Lung (tissue), 12 donors: Measurements from ENCODE around the gene SPPL2A. TPM values are rescaled to one million over a fixed set of nuclear protein-coding genes. Genes with fewer than 3 reads are reported as not detected.
A peak's percentile ranks its signal among the peaks of the same experiment; 100 is the strongest.

Source experiments
- ATAC-seq: fragments of 200-7000 bp; cut with Tn5 transposase; one replicate; pipeline ENCODE4 v1.9.1; 2020; ENCODE audit warnings: moderate number of reproducible peaks; ENCODE audit not compliant: insufficient read depth, low FRiP score
- DNase-seq, 3 donors: peaks; one replicate each; pipeline ENCODE4 v3.0.0-alpha.2; 2013 to 2017
- H3K27ac ChIP-seq, 2 donors: one replicate each; pipeline ENCODE4 v1.5.1; 2013; ENCODE audit warnings: mild to moderate bottlenecking in 2 of 2, moderate library complexity in 2 of 2, control low read depth in 1 of 2, inconsistent platforms in 1 of 2, low read depth in 1 of 2, low read length in 1 of 2
- H3K27me3 ChIP-seq, 3 donors: one replicate each; pipeline ENCODE4 v1.5.1; 2013; ENCODE audit warnings: low read length in 2 of 3; ENCODE audit not compliant: control insufficient read depth in 3 of 3, insufficient read depth in 3 of 3
- H3K36me3 ChIP-seq, 4 donors: one replicate each; pipeline ENCODE4 v1.5.1; 2013; ENCODE audit warnings: low read length in 4 of 4, mild to moderate bottlenecking in 1 of 4, moderate library complexity in 1 of 4; ENCODE audit not compliant: control insufficient read depth in 4 of 4, insufficient read depth in 4 of 4
- H3K4me1 ChIP-seq, 5 donors: one replicate each; pipeline ENCODE4 v1.5.1; 2013; ENCODE audit warnings: low read length in 5 of 5, mild to moderate bottlenecking in 2 of 5, moderate library complexity in 1 of 5; ENCODE audit not compliant: control insufficient read depth in 5 of 5, insufficient read depth in 5 of 5
- H3K4me3 ChIP-seq: one replicate; pipeline ENCODE4 v1.5.1; 2013; ENCODE audit warnings: mild to moderate bottlenecking, control low read depth, moderate library complexity
- H3K9ac ChIP-seq, 2 donors: one replicate each; pipeline ENCODE4 v1.5.1; 2013; ENCODE audit warnings: low read length in 2 of 2, control low read depth in 1 of 2; ENCODE audit not compliant: insufficient read depth in 1 of 2
- H3K9me3 ChIP-seq, 4 donors: one replicate each; pipeline ENCODE4 v1.5.1; 2013; ENCODE audit warnings: low read length in 3 of 4, mild to moderate bottlenecking in 1 of 4, moderate library complexity in 1 of 4; ENCODE audit not compliant: control insufficient read depth in 4 of 4, insufficient read depth in 3 of 4
- WGBS, 2 donors: extraction: QIAGEN DNeasy Blood & Tissue Kit; methylation state at CpG; one replicate each; pipeline ENCODE4 v1.1.7; 2013; 5-methylcytosine and 5-hydroxymethylcytosine counted together
- polyA plus RNA-seq, 2 donors: library from polyadenylated mRNA; stranded (reverse); fragments of 200-250 nt; gene quantifications; one replicate each; pipeline ENCODE4 v1.2.1, GENCODE V29; 2013
- total RNA-seq, 2 donors: library from RNA; depleted of rRNA in 1 of 2; stranded (reverse); fragments of >200 nt in 1 of 2; gene quantifications; one replicate each; pipeline ENCODE4 v1.2.1, GENCODE V29; 2014 to 2021
- TF ChIP-seq, protein P1 (sequence below): IDR thresholded peaks from 2 replicates; pipeline ENCODE4 v1.5.1; 2012; ENCODE audit warnings: mild to moderate bottlenecking; ENCODE audit errors: control extremely low read depth, extremely low read depth
- donor health status: control.
- donor health status: control.
- donor health status: Bipolar disorder and iron deficiency.
- donor health status: healthy.
- donor health status: DM: yes; HTN: yes; CAD: no.

The SPPL2A gene
- total and polyA plus RNA-seq, 4 donors, result 36.3 to 147 (median 124) TPM

DNA sequence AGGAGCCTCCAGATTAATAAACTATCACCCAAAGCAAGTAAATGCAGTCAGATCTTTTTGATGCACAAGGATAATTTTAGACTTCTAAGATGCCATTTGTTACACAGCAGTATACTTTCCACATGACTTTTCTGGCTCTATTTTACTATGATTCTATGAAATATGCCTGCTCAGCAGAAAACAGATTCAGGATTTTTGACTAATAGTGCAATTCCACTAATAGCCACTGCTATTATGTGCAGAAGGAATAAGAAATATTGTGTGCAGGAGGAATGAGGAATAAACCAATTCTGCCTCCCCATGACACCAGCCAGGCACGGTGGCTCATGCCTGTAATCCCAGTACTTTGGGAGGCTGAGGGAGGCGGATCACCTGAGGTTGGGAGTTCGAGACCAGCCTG is 11.5 kb upstream of the SPPL2A start:
- H3K4me3 ChIP-seq, result no peak overlapping the region
- H3K4me1 ChIP-seq, result peaks cover 0 to 7% (median 0%) of the 10 kb centered on the region in 5 donors
- no peaks in the 10 kb centered on the region for H3K36me3 ChIP-seq
- H3K9ac ChIP-seq, result no peak overlapping the region
- TF ChIP-seq, protein P1, sequence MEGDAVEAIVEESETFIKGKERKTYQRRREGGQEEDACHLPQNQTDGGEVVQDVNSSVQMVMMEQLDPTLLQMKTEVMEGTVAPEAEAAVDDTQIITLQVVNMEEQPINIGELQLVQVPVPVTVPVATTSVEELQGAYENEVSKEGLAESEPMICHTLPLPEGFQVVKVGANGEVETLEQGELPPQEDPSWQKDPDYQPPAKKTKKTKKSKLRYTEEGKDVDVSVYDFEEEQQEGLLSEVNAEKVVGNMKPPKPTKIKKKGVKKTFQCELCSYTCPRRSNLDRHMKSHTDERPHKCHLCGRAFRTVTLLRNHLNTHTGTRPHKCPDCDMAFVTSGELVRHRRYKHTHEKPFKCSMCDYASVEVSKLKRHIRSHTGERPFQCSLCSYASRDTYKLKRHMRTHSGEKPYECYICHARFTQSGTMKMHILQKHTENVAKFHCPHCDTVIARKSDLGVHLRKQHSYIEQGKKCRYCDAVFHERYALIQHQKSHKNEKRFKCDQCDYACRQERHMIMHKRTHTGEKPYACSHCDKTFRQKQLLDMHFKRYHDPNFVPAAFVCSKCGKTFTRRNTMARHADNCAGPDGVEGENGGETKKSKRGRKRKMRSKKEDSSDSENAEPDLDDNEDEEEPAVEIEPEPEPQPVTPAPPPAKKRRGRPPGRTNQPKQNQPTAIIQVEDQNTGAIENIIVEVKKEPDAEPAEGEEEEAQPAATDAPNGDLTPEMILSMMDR, result no peak
- H3K27me3 ChIP-seq, result no peaks in the 10 kb centered on the region
- WGBS, 2 donors, result 90 to 93% methylated on average over 3 of the region's 3 CpGs
- no peaks in the 10 kb centered on the region for H3K9me3 ChIP-seq
- no peak overlapping the region for H3K27ac ChIP-seq
- DNase-seq, result no peak
- no peak for ATAC-seq

DNA sequence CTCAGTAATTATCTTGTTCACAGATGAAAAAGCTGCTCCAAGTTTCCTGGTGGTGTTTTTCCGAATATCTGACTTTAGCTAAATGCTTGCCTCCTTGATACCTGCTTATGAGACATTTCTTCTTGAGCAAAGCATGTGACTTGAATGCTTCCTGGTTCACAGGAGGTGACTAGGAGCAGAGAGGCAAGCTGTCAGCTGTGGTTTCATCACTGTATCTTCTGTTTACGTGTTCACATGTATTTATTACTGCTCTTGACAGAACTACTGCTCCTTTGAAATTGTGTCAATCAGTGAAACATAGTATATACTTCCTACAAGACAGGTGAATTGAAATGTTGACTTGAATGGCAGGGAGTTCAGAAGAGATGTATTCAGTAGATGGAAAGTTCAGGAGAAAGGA is 8.9 kb upstream of the SPPL2A start:
- no peaks in the 10 kb centered on the region for H3K4me1 ChIP-seq
- no peak overlapping the region for H3K9ac ChIP-seq
- no peak overlapping the region for H3K27ac ChIP-seq
- H3K9me3 ChIP-seq, result no peaks in the 10 kb centered on the region
- DNase-seq (no peak), ATAC-seq (no peak)
- no peaks in the 10 kb centered on the region for H3K27me3 ChIP-seq
- no peak overlapping the region for H3K4me3 ChIP-seq
- WGBS, 2 donors, result 56 to 61% methylated on average over 2 of the region's 2 CpGs
- TF ChIP-seq, protein P1, result no peak
- no peaks in the 10 kb centered on the region for H3K36me3 ChIP-seq

DNA sequence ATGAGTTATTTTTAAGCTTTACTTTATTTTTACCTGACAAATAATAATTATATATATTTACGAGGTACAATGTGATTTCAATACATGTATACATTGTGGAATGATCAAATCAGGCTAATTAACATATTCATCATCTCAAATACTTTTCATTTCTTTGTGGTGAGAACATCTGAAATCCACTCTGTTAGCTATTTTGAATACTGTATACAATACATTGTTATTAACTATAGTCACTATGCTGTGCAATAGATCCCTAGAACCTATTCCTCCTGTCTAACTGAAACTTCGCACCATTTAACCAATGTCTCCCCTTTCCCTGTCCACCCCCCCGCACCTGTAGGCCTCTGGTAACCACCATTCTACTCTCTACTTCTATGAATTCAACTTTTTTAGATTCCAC is 7.9 kb upstream of the SPPL2A start:
- DNase-seq (no peak), ATAC-seq (no peak)
- Histone ChIP-seq H3K27ac (no peak overlapping the region), H3K9me3 (no peaks in the 10 kb centered on the region), H3K9ac (no peak overlapping the region), H3K4me1 (no peaks in the 10 kb centered on the region), H3K27me3 (no peaks in the 10 kb centered on the region), H3K4me3 (no peak overlapping the region), H3K36me3 (no peaks in the 10 kb centered on the region)
- 80 to 94% methylated on average over 3 of the region's 3 CpGs for WGBS, 2 donors
- TF ChIP-seq, protein P1, result no peak

DNA sequence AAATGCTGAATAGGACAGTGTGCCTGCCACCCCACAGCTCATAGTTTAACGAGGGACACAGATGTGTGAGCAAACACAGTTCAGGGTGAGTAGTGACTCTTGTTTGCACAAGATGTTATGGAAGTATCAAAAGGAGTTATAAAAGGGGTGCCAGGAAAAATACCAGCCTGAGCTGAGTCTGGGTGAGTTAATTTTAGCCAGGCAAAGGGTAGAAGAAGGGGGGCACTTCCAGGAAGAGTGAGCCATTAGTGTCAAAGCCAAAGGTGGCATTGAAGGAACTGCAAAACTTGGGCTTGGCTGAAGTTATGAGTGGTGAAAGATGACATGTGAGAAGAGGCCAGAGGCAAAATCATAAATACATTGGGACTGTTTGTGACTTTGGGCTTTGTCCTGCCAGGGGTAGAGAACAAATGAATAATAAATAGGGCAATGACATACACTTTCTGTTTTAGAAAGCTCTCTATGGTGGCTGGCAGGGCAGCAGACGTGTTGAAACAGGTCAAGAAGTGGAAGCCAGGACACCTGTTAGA is 1.9 kb upstream of the SPPL2A start:
- TF ChIP-seq, protein P1, result no peak
- DNase-seq, result peak in 1 of 3 donors; percentile 19
- Histone ChIP-seq H3K4me3 (no peak overlapping the region), H3K9me3 (no peaks in the 10 kb centered on the region), H3K36me3 (no peaks in the 10 kb centered on the region), H3K27me3 (no peaks in the 10 kb centered on the region), H3K9ac (no peak overlapping the region), H3K27ac (peak overlapping the region; percentile 0 to 98), H3K4me1 (peaks cover 0 to 4% (median 0%) of the 10 kb centered on the region in 5 donors)
- WGBS, 2 donors, result 38 to 69% methylated on average over 2 of the region's 2 CpGs
- ATAC-seq, result no peak
